K562 (cell line): ENCODE data around the gene GGACT. TPM values are rescaled to one million over a fixed set of nuclear protein-coding genes. Genes with fewer than 3 reads are reported as not detected.
A peak's percentile ranks its signal among the peaks of the same experiment; 100 is the strongest.

Source experiments
- ARID1B ChIP-seq: fragments of 450-650 bp; IDR thresholded peaks from 2 replicates; pipeline ENCODE4 v1.6.1; 2016; ENCODE audit warnings: antibody characterized with exemption, mild to moderate bottlenecking, inconsistent platforms
- ATF3 ChIP-seq, 2 experiments: fragments of 450-650 bp in 1 of 2; sonication (generic) in 1 of 2; formaldehyde crosslinking in 1 of 2; IDR thresholded peaks in 1 of 2; conservative IDR thresholded peaks in 1 of 2; 2 replicates each; pipeline versions ENCODE4 v1.6.1 to v1.8.1; 2016 to 2023; ENCODE audit warnings: mild to moderate bottlenecking in 2 of 2, moderate library complexity in 2 of 2, inconsistent platforms in 1 of 2, missing genetic modification reagents in 1 of 2
- DMBX1 ChIP-seq: fragments of 250-450 bp; sonication (Bioruptor Pico); IDR thresholded peaks from 2 replicates; pipeline ENCODE4 v1.8.0; 2022; ENCODE audit warnings: inconsistent platforms, mild to moderate bottlenecking, moderate library complexity, borderline replicate concordance
- DPF2 ChIP-seq: fragments of 450-650 bp; IDR thresholded peaks from 2 replicates; pipeline ENCODE4 v1.6.1; 2016
- E2F6 ChIP-seq, 2 experiments: IDR thresholded peaks; 2 replicates each; pipeline ENCODE4 v1.6.1; 2011; ENCODE audit warnings: borderline replicate concordance in 1 of 2, control low read depth in 1 of 2, low read depth in 1 of 2, low read length in 1 of 2, mild to moderate bottlenecking in 1 of 2, mixed read lengths in 1 of 2, moderate library complexity in 1 of 2; ENCODE audit not compliant: insufficient read depth in 1 of 2, insufficient read length in 1 of 2, poor library complexity in 1 of 2, severe bottlenecking in 1 of 2; ENCODE audit errors: extremely low read depth in 1 of 2
- ELF4 ChIP-seq: fragments of 450-650 bp; formaldehyde crosslinking; IDR thresholded peaks from 2 replicates; pipeline ENCODE4 v1.4.0; 2022; ENCODE audit warnings: missing genetic modification characterization
- EP300 ChIP-seq: IDR thresholded peaks from 2 replicates; pipeline ENCODE4 v1.6.1; 2012; ENCODE audit warnings: low read length, improper control_type of control experiment
- ETV1 ChIP-seq: fragments of 450-650 bp; conservative IDR thresholded peaks from 2 replicates; pipeline ENCODE4 v1.6.1; 2016; ENCODE audit warnings: missing genetic modification characterization, control low read depth, low read depth, missing compliant biosample characterization
- FOSL1 ChIP-seq: fragments of 200-800 bp; sonication (Bioruptor generic); conservative IDR thresholded peaks from 2 replicates; pipeline ENCODE4 v1.6.1; 2016; ENCODE audit warnings: missing genetic modification characterization, missing compliant biosample characterization
- KDM1A ChIP-seq, 2 experiments: fragments of 450-650 bp; IDR thresholded peaks; 2 replicates each; pipeline ENCODE4 v1.6.1; 2016; ENCODE audit warnings: mild to moderate bottlenecking in 2 of 2
- MAX ChIP-seq: sonication (generic); formaldehyde crosslinking; IDR thresholded peaks from 2 replicates; pipeline ENCODE4 v1.9.0; 2022; ENCODE audit warnings: mild to moderate bottlenecking, missing genetic modification reagents
- POLR2A ChIP-seq: fragments of 450-650 bp; conservative IDR thresholded peaks from 2 replicates; pipeline ENCODE4 v1.6.1; 2016
- RCOR1 ChIP-seq, 2 experiments: IDR thresholded peaks; 2 replicates each; pipeline ENCODE4 v1.6.1; 2012; ENCODE audit warnings: low read depth in 2 of 2, low read length in 2 of 2, borderline replicate concordance in 1 of 2, improper control_type of control experiment in 1 of 2
- SMARCA4 ChIP-seq: fragments of 450-650 bp; IDR thresholded peaks from 2 replicates; pipeline ENCODE4 v1.6.1; 2016
- SMARCE1 ChIP-seq: fragments of 450-650 bp; IDR thresholded peaks from 2 replicates; pipeline ENCODE4 v1.7.1; 2016; ENCODE audit warnings: mild to moderate bottlenecking
- SNIP1 ChIP-seq: fragments of 450-650 bp; IDR thresholded peaks from 2 replicates; pipeline ENCODE4 v1.7.1; 2017; ENCODE audit warnings: low read depth, mild to moderate bottlenecking
- TFE3 ChIP-seq: fragments of 450-650 bp; formaldehyde crosslinking; IDR thresholded peaks from 2 replicates; pipeline ENCODE4 v1.4.0; 2020; ENCODE audit warnings: mild to moderate bottlenecking, mixed read lengths
- XRCC4 ChIP-seq: IDR thresholded peaks from one replicate; pipeline ENCODE4 v1.6.1; 2011; ENCODE audit not compliant: insufficient read depth, insufficient read length; ENCODE audit errors: extremely low read depth
- ZBTB26 ChIP-seq: fragments of 450-650 bp; formaldehyde crosslinking; IDR thresholded peaks from 2 replicates; pipeline ENCODE4 v1.4.0; 2022; ENCODE audit warnings: missing genetic modification characterization
- ZNF589 ChIP-seq: fragments of 200-800 bp; sonication (Bioruptor generic); IDR thresholded peaks from 2 replicates; pipeline ENCODE4 v1.6.1; 2016; ENCODE audit warnings: low read depth, missing genetic modification characterization, missing compliant biosample characterization
- ZNF76 ChIP-seq: fragments of 250-450 bp; sonication (Bioruptor Pico); IDR thresholded peaks from 2 replicates; pipeline ENCODE4 v1.4.0; 2020; ENCODE audit warnings: mild to moderate bottlenecking, moderate library complexity, borderline replicate concordance
- polyA plus RNA-seq, 8 experiments: library from polyadenylated mRNA; depleted of rRNA in 4 of 8; stranded (reverse) in 5 of 8; unstranded in 3 of 8; fragments of >200 nt; fragmentation: Nextera tagmentation in 2 of 8; fragmentation: Illumina TruSeq in 1 of 8; extraction: Ambion mirVana in 2 of 8; extraction: Trizol in 1 of 8; gene quantifications; 2 replicates each; pipeline versions ENCODE4 v1.2.1 to v1.2.3, GENCODE V29; 2011 to 2014; ENCODE audit warnings: inconsistent platforms in 1 of 8, missing spikeins in 1 of 8
- total RNA-seq, 7 experiments: library from RNA; depleted of rRNA in 6 of 7; stranded (reverse); fragments of >200 nt in 6 of 7; fragmentation: Illumina TruSeq in 2 of 7; extraction: Trizol in 2 of 7; gene quantifications; 2 replicates each; pipeline versions ENCODE4 v1.2.1 to v1.2.3, GENCODE V29; 2011 to 2021; ENCODE audit warnings: low replicate concordance in 1 of 7

GGACT gene
- total and polyA plus RNA-seq, 9 of the 15 experiments (the other 6 are each of a cell fraction or from before 2014, with no cell fraction given), result 0.20 to 3.2 (median 1.7) TPM

- peak; percentile 72 for TF ChIP-seq DPF2
- peak; percentile 40; the same call in 1 of the 2 replicates for TF ChIP-seq MAX (CRISPR knock-in tag)
- TF ChIP-seq XRCC4, result no peak
- TF ChIP-seq TFE3 (CRISPR knock-in tag), result no peak
- 0 out of 2 replicates have a peak, but pooled peaks have one; percentile 21 for TF ChIP-seq POLR2A
- peak; percentile 47; the same call in 1 of the 2 replicates for TF ChIP-seq SMARCE1
- TF ChIP-seq ARID1B, result peak; percentile 41; the same call in 1 of the 2 replicates
- TF ChIP-seq ETV1 (tag), result 0 out of 2 replicates have a peak, but pooled peaks have one; percentile 29
- TF ChIP-seq EP300, result peak; percentile 6; the same call in 1 of the 2 replicates
- no peak for TF ChIP-seq ZBTB26 (CRISPR knock-in tag)
- TF ChIP-seq ZNF589 (CRISPR knock-in tag), result 0 out of 2 replicates have a peak, but pooled peaks have one; percentile 31
- TF ChIP-seq KDM1A (IDR thresholded peaks at IDR 0.05), result no peak
- TF ChIP-seq ZNF76 (CRISPR knock-in tag), result no peak
- TF ChIP-seq E2F6 (IDR thresholded peaks at IDR 0.05; ENCODE audit: borderline replicate concordance in 1 of 2, extremely low read depth in 1 of 2, insufficient read depth in 1 of 2, insufficient read length in 1 of 2, low read depth in 1 of 2, low read length in 1 of 2, poor library complexity in 1 of 2, severe bottlenecking in 1 of 2), result peak in 1 of 2 experiments; percentile 43
- TF ChIP-seq DMBX1 (CRISPR knock-in tag), result 0 out of 2 replicates have a peak, but pooled peaks have one; percentile 25
- peak in 1 of 2 experiments; percentile 50; a peak in 1 of 4 replicates for TF ChIP-seq RCOR1 (IDR thresholded peaks at IDR 0.05; ENCODE audit: borderline replicate concordance in 1 of 2, low read depth in 2 of 2, low read length in 2 of 2)
- no peak for TF ChIP-seq ELF4 (CRISPR knock-in tag)
- peak; percentile 61; the same call in 1 of the 2 replicates for TF ChIP-seq SNIP1
- peak; percentile 56 for TF ChIP-seq ATF3 (IDR thresholded peaks at IDR 0.05)
- TF ChIP-seq ATF3 (CRISPR knock-in tag; conservative IDR thresholded peaks at IDR 0.05), result no peak
- TF ChIP-seq FOSL1 (tag), result peak; percentile 79
- TF ChIP-seq SMARCA4, result peak; percentile 52; the same call in 1 of the 2 replicates
Measured at GRCh38 chr13:100608906-100609305, 20.3 kb upstream of the GGACT start (continued).
